ENCODE measurements around the gene TRIM9.
"Not testable (repeated sequence)": the region's sequence is repeated elsewhere in the genome, so short reads cannot be mapped to it uniquely, and the experiment has no call there.

TRIM9 gene

GRCh38 chr14:50946234-50946935 is 148.5 kb downstream of the TRIM9 start:
- CTCF ChIA-PET = interaction anchor here (0.7 to 1.6 kb wide), 3 partner anchors 9 to 273 kb away, joined by 3 to 14 read pairs (median 3); no protein-coding TSS in a partner anchor
- no peak overlapping the region for H3K4me3 ChIP-seq (ENCODE audit: low read depth, low read length)
- TF ChIP-seq CTCF (IDR thresholded peaks at IDR 0.05; ENCODE audit: insufficient read depth, low read length, missing control alignments) = no peak
- no peak for DNase-seq (ENCODE audit: low read depth, low spot score)
- POLR2A ChIA-PET = no interaction called here

- no peak for TF ChIP-seq CTCF (IDR thresholded peaks at IDR 0.05; ENCODE audit: insufficient read depth, low read length, missing control alignments)
- POLR2A ChIA-PET = interaction anchor here (0.9 to 1.4 kb wide), 2 partner anchors 8 to 9 kb away, joined by 3 to 8 read pairs; no protein-coding TSS in a partner anchor
- CTCF ChIA-PET = interaction anchor here (0.9 to 2.6 kb wide), 4 partner anchors 9 to 12 kb away, joined by 3 to 16 read pairs (median 4); no protein-coding TSS in a partner anchor
- DNase-seq (ENCODE audit: low read depth, low spot score) = no peak
- H3K4me3 ChIP-seq (ENCODE audit: low read depth, low read length) = peak overlapping the region; percentile 83
Measured at GRCh38 chr14:50944647-50945413, 150.1 kb downstream of the TRIM9 start.

DNA sequence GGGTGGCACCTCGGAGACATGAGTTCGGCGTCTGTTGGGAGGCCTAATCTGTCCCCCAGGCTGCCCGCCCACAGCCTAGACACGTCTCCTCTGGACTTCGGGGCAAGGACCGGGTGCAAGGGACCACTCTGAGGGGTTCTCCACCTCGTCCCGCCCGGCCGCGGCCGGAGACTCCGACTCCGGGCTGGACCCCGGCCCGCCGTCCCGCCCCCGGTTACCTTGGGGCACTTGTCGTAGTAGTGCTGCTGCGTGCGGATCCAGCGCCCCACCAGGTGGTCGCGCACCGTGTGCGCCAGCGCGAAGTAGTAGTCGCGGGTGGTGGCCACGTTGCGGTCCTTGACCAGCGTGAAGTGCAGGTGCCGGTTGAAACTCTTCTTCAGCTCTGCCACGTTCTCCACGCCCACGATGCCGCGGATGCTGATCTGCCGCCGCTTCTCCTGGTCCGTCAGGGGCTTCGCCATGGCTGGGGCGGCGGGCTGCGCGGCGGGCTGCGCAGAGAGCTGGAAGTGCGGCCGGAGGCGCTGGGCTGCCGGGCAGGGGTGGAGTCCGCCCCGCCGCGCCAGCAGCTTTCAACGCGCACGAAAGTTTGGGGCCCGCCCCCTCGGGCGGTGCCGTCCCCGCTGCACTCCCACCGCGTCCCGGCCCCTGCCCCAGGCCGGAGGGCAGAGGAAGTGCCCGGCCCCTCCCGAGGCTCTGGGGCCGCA is 150.8 kb downstream of the TRIM9 start, which contains the start of gene PYGL:
Gene PYGL (minus strand): TSS at position 541 of the 704 bp plus-strand sequence. CDS start 80 bp downstream, at position 461.
- TF ChIP-seq CTCF (IDR thresholded peaks at IDR 0.05; ENCODE audit: insufficient read depth, low read length, missing control alignments) = no peak
- ChIA-PET POLR2A (interaction anchor here (0.8 to 1.4 kb wide), 3 partner anchors 9 kb away, joined by 3 to 8 read pairs (median 3); no protein-coding TSS in a partner anchor), CTCF (interaction anchor here (0.5 to 2.6 kb wide), 6 partner anchors 9 to 275 kb away, joined by 3 to 16 read pairs (median 3); no protein-coding TSS in a partner anchor)
- no peak for DNase-seq (ENCODE audit: low read depth, low spot score)
- H3K4me3 ChIP-seq (ENCODE audit: low read depth, low read length) = peak within 1 kb of the TSS; percentile 83

DNA sequence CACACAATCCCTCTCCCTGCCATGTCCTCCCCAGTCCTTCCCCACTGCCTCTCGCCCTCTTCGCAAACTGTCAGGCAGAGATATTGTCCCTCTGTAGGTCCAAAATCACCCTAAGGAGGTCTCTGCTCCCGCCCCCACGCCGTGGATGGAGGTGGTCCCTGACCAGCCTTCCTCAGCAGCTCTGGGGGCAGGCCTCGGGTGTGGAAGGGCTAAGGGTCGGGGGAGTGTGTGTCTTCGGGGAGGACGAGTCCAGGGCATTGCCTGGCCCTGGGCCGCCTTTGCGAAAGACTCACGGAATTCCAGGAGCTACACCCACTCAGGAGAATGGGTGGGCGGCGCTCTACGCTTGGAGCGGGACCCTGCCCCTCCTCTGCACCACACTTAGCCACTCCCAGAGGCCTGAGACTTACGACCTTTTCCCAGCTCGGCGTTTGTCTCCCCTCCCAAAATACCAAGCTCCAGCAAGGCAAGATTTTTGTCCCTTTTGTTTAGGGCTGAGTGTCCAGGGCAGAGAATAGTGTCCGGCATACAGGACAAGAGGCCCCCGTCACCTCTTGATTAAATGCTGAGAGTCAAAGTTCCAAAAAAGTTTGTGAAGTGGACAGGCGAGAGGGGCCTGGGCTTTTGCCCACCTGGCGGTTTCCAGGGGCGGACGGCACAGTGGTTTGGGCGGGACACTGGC is 151.5 kb downstream of the TRIM9 start:
- POLR2A ChIA-PET = interaction anchor here (0.8 to 1.4 kb wide), 2 partner anchors 8 to 9 kb away, joined by 3 to 8 read pairs; no protein-coding TSS in a partner anchor
- no peak for DNase-seq (ENCODE audit: low read depth, low spot score)
- H3K4me3 ChIP-seq (ENCODE audit: low read depth, low read length) = peak overlapping the region; percentile 83
- CTCF ChIA-PET = interaction anchor here (0.5 to 2.6 kb wide), 4 partner anchors 9 to 276 kb away, joined by 3 to 16 read pairs (median 3); no protein-coding TSS in a partner anchor
- no peak for TF ChIP-seq CTCF (IDR thresholded peaks at IDR 0.05; ENCODE audit: insufficient read depth, low read length, missing control alignments)

- CTCF ChIA-PET = interaction anchor here (0.7 to 1.6 kb wide), 2 partner anchors 10 to 14 kb away, joined by 3 to 6 read pairs; no protein-coding TSS in a partner anchor
- DNase-seq (ENCODE audit: low read depth, low spot score); H3K4me3 ChIP-seq (ENCODE audit: low read depth, low read length): not testable (repeated sequence)
- POLR2A ChIA-PET = interaction anchor here (0.7 kb wide), 1 partner anchor 21 kb away, joined by 3 read pairs; no protein-coding TSS in a partner anchor
Measured at GRCh38 chr14:50941638-50942037, 153.3 kb downstream of the TRIM9 start.

DNA sequence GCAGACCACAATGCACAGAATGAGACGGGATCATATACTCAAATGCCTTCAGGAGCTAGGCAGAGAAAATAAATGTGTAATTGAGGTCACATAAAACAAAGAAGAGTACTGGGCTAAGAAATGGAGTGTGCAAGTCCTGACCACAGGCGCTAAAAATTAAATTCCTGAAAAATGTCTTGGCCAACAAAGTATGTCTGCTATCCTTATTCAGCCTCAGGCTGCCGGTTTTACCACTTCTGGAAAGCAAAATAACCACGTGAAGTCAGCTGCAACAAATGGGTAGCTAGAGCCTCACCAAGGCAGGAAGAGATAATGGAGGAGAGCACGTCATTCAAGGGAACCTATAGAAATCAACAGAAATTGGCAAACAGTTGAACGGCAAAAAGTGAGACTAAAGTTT is 153.8 kb downstream of the TRIM9 start:
- ChIA-PET CTCF (interaction anchor here (1.6 kb wide), 1 partner anchor 15 kb away, joined by 6 read pairs; no protein-coding TSS in a partner anchor), POLR2A (interaction anchor here (0.7 kb wide), 1 partner anchor 20 kb away, joined by 3 read pairs; no protein-coding TSS in a partner anchor)
- peak; percentile 79 for DNase-seq (ENCODE audit: low read depth, low spot score)
- no peak overlapping the region for H3K4me3 ChIP-seq (ENCODE audit: low read depth, low read length)
- no peak for TF ChIP-seq CTCF (IDR thresholded peaks at IDR 0.05; ENCODE audit: insufficient read depth, low read length, missing control alignments)

All from AG04449 (cell line).